Measurements from ENCODE around the gene ZNF418.
"Not testable (repeated sequence)": the region's sequence is repeated elsewhere in the genome, so short reads cannot be mapped to it uniquely, and the experiment has no call there.

ZNF418 gene

DNA sequence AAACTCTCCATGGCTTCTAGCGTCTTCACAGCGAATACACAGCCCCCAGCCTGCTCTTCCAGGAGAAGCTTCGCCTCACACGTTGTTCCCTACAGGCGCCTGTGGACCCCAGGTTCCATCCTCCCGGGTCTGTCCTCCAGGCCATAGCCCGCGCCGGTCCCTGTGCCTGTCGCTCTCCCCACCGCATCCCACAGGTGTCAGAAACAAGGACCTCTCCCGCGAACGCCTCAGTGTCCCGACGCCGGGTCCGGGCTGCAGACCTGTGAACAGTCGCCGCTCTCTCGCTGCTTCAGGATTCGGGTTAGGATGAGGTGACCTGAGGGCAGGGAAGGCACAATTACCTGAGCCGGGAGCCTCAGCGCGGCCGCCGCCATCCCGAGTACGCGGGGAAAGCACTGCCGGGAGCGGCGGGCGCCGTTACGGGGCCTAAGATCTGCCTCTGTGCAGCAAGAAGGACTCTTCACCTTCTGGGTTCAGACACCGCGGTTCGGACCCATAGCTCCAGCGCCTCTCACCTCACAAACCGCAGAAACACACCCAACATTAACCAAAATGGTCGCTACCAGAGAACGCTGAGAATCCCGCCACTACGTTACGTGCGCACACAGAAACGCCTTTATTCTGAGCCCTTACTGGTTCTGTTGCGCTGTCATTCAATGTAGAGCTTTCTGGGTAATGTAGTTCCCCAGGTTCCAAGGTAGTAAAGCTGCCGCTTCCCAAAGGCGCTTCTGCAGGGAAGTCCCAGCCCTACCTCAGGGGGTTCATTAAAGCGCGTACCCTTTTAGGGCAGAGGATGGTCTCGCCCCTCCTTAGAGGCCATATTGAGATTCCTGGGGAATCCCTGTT lies at the start of gene ZNF418:
Gene ZNF418, minus strand, starts transcription at position 583 of the 846 bp plus-strand sequence. CDS start 1,580 bp downstream, outside the sequence.
- DNase-seq: no peak

DNA sequence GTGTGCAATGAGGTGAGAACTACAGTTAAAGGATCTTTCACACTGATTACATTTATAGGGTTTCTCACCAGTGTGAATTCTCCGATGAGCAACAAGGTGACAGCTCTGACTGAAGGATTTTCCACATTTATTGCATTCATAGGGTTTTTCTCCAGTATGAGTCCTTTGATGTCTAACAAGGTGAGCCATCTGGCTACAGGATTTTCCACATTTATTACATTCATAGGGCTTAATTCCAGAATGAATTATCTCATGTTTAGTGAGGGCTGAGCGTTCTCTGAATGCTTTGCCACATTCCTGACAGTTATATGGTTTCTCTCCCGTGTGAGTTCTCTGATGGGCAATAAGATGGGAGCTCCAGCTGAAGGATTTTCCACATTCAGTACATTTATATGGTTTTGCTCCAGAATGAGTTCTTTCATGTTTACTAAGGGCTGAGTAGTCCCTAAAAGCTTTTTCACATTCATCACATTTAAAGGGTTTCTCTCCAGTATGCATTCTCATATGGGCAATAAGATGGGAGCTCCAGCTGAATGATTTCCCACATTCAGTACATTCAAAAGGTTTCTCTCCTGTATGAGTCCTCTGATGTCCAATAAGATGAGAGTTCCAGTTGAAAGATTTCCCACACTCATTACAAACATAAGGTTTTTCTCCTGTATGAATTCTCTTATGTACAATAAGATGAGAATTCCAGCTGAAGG lies 43.5 kb upstream of the ZNF418 start:
- DNase-seq: no peak

DNA sequence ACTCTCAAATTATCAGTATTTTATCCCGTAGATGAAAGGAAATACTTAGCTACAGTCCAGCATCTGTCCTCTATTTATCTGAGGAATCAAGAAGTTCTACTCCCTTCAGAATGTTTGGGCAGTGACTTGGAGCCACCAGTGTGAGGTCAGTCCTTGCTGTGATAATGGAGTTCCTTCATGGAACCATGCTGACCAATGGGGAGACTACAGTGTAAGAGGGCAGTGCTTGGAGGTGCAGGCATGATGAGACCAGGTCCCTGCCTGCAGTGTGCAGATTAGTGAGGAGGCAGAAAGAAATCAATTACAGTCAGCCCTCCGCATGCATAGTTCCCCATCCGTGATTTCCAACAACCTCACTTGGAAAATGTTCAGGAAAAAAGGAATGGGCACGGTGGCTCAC lies 39.2 kb upstream of the ZNF418 start, which contains the start of gene C19orf18:
Gene C19orf18, minus strand, starts transcription at position 101 of the 400 bp plus-strand sequence. CDS start 102 bp downstream, outside the sequence.
- DNase-seq: no peak

- no peak for DNase-seq
These were observed 29.6 kb upstream of the ZNF418 start for GRCh38 chr19:57964761-57965160.

DNA sequence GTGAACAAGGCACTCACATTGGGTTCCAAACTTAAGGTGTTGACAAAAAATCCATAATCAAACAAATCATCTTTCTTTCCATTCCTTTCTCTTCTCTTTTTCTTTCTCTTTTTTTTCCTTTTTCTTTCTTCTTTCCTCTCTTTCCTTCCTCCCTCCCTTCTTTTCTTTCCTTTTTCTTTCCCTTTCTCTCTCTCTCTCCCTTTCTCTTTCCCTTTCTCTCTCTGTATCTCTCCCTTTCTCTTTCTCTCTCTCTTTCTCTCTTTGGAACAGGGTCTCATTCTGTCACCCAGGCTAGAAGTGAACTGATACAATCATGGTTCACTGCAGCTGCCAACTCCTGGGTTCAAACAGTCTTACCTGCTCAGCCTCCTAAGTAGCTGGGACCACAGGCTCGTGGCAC lies 26.6 kb upstream of the ZNF418 start:
- DNase-seq: no peak

GRCh38 chr19:57954996-57955395 lies 19.8 kb upstream of the ZNF418 start:
- DNase-seq: no peak

- DNase-seq: no peak
These were observed 14.5 kb upstream of the ZNF418 start for GRCh38 chr19:57949702-57950101.

DNA sequence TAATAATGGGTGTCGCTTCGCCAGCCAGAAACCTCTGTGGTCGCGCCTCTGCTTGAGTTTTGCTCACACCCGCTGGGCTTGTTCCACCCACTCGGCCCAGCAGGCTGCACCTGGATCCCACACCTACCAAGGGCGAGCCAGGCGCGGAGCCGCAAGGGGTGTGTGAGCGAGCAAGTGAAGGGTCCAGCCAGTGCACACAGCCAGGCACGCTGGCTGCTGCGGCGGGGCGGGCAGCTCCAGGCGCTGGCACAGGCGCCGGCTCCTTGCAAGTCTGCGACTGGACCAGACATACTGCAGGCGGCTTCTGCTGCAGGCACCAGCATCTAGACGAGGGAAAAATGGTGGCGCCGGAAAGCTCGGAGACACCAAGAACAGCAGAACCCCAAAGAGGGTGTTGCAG lies 14.1 kb upstream of the ZNF418 start:
- no peak for DNase-seq

- peak; percentile 99 for DNase-seq
These were observed 12.4 kb upstream of the ZNF418 start, which contains the start of gene ZNF256 for GRCh38 chr19:57947419-57948134. TSS of gene ZNF256 (minus strand) at chr19:57947706. CDS start at chr19:57947474, 232 bp downstream.

GRCh38 chr19:57947088-57947418 lies 11.9 kb upstream of the ZNF418 start:
- no peak for DNase-seq

- no peak for DNase-seq
These were observed 11.1 kb upstream of the ZNF418 start for GRCh38 chr19:57946316-57946715.

- DNase-seq: no peak
These were observed 6.4 kb upstream of the ZNF418 start for GRCh38 chr19:57941593-57941992.

GRCh38 chr19:57935731-57936130 lies 529 bp upstream of the ZNF418 start:
- no peak for DNase-seq

DNA sequence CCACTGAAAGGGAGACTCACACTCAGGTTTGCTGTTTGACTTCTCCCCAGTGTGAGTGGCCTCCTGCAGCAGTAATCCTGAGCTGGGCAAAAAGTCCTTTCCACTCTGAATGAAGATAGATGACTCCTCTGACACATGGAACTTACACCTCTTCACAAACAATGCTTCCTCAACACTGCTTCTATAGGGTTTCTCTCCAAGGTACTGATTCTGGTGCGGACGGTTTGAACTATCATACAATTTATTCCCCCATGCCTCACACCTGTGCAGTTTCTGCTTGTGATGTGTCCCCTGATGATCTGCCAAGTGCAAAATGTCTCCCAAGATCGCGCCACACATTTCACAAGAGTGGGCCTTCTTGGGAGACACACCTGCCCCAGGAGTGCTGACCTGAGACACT lies 7.6 kb downstream of the ZNF418 start:
- DNase-seq: no peak

DNA sequence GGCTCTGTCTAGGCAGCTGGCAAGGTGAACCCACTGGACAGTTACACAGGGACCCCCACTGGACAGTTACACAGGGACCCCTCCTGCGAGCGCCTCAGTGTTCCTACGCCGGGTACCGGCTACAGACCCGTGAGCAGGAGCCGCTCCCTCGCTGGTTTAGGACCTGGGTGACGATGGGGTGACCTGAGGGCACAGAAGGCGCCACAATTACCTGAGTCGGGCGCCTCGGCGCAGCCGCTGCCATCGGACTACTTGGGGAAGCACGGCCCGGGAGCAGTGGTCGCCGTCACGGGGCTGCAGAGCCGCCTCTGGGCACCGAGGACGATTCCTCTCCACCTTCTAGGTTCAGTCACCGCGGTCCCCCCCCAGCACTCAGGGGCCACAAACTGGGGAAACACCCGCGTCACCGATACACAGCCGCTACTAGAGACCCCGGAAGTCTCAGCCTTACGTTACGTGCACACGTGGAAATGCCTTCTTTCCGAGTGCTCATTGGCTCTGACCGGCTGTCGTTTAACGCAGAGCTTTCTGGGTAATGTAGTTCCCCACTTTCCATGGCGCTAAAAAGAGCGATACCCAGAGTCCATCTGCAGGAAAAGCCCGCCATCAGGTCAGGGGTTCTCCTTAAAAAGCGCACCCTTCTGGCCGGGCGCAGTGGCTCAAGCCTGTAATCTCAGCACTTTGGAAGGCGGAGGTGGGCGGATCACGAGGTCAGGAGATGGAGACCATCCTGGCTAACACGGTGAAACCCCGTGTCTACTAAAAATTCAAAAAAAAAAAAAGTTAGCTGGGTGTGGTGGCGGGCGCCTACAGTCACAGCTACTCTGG lies 18.8 kb downstream of the ZNF418 start, which contains the start of gene ZNF417:
Gene ZNF417, minus strand, starts transcription at position 425 of the 828 bp plus-strand sequence. Its CDS starts 181 bp downstream, at position 244.
- peak; percentile 98 for DNase-seq

DNA sequence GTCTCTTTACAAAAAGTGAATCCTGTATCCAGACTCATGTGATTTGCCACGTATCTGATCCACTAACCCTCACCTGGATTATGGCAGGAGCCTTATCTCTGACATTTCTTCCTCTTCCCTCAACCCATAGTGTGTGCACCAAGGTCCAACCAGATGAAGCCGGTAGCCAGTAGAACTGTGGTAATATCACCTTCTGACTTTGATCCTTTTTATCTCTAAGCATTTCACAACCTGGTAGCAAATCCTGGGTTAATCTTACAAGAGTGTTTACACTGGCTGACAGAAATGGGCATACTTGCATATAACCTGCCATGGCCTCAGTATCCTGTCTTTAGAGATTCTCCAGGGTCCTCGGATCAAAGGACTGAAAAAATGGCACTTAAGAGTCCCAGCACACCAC lies 20.7 kb downstream of the ZNF418 start:
- DNase-seq: no peak

DNA sequence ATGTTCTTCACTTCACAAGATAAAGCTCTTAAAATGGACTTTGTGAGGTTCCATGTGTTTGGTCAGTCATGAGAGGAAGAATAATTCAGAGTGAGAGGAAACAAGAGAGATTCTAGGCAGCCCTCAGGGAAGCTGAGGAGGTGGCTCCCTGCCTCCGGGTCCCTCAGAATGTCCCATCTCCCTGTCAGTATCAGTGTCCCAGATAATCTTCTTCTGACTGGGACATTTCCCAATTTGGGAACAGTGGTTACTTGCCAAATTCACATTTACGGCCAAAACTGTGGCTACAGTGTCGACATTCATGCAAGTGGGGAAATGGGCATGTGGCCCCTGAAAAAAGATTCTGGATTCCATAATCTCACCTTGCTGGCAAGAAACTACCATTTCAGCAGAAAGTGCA lies 27.8 kb downstream of the ZNF418 start:
- DNase-seq: no peak

- DNase-seq: no peak
These were observed 29.9 kb downstream of the ZNF418 start for GRCh38 chr19:57905258-57905657.

- DNase-seq: no peak
These were observed 31.5 kb downstream of the ZNF418 start for GRCh38 chr19:57903618-57904184.

GRCh38 chr19:57900311-57900710 lies 34.9 kb downstream of the ZNF418 start:
- DNase-seq: no peak

- DNase-seq: not testable (repeated sequence)
These were observed 44.5 kb downstream of the ZNF418 start for GRCh38 chr19:57890706-57891105.

Data from NCI-H69 (cell line).